Heart right ventricle (tissue), 16 donors: ENCODE results near the gene GLYR1. TPM values are rescaled to one million over a fixed set of nuclear protein-coding genes. Genes with fewer than 3 reads are reported as not detected.

Experiments
- ATAC-seq, 8 donors: fragments of 200-7000 bp; cut with Tn5 transposase; one replicate each; pipeline ENCODE4 v1.9.1; 2020; ENCODE audit warnings: mild to moderate bottlenecking in 8 of 8, moderate library complexity in 8 of 8, moderate number of reproducible peaks in 1 of 8
- DNase-seq, 2 donors: peaks; one replicate each; pipeline ENCODE4 v3.0.0-alpha.2; 2020
- H3K27ac ChIP-seq, 10 donors: fragments of 200-600 bp; sonication (generic) in 2 of 10; one replicate each; pipeline versions ENCODE4 v1.5.0 to v1.8.0; 2020 to 2022; ENCODE audit warnings: mild to moderate bottlenecking in 3 of 10
- H3K27me3 ChIP-seq, 7 donors: fragments of 200-600 bp; one replicate each; pipeline ENCODE4 v1.8.0; 2021 to 2022; ENCODE audit warnings: mild to moderate bottlenecking in 2 of 7
- H3K36me3 ChIP-seq, 9 donors: fragments of 200-600 bp; sonication (generic) in 1 of 9; one replicate each; pipeline versions ENCODE4 v1.5.0 to v1.8.0; 2020 to 2022; ENCODE audit warnings: mild to moderate bottlenecking in 2 of 9
- H3K4me1 ChIP-seq, 9 donors: fragments of 200-600 bp; sonication (generic) in 1 of 9; one replicate each; pipeline versions ENCODE4 v1.5.0 to v1.8.0; 2020 to 2022; ENCODE audit warnings: mild to moderate bottlenecking in 4 of 9
- H3K4me3 ChIP-seq, 10 donors: fragments of 200-600 bp; sonication (generic) in 2 of 10; one replicate each; pipeline versions ENCODE4 v1.5.0 to v1.8.0; 2020 to 2022; ENCODE audit warnings: mild to moderate bottlenecking in 7 of 10, moderate library complexity in 2 of 10
- H3K9me3 ChIP-seq, 11 donors: fragments of 200-600 bp in 10 of 11; sonication (generic) in 2 of 11; one replicate each; pipeline versions ENCODE4 v1.5.0 to v1.8.0; 2013 to 2022; ENCODE audit warnings: mild to moderate bottlenecking in 2 of 11, control low read depth in 1 of 11, moderate library complexity in 1 of 11
- WGBS, 2 donors: extraction: QIAGEN DNeasy Blood & Tissue Kit; methylation state at CpG; one replicate each; pipeline ENCODE4 v1.1.7; 2013; ENCODE audit warnings: inconsistent platforms in 1 of 2; 5-methylcytosine and 5-hydroxymethylcytosine counted together
- intact Hi-C, 10 donors: fragments of 100-400 bp; cut with DNase I; formaldehyde crosslinking; loops; one replicate each; pipeline versions ENCODE4 v1.11.1 to v1.14.2; 2022
- polyA plus RNA-seq, 2 donors: library from polyadenylated mRNA; stranded (reverse); fragments of 200-250 nt; gene quantifications; one replicate each; pipeline ENCODE4 v1.2.3, GENCODE V29; 2013
- total RNA-seq, 10 donors: library from RNA; stranded (reverse); fragmentation: NEBNext Ultra II Directional in 3 of 10; extraction: Animal tissue kit (Norgen Biotek cat#: 25700) in 3 of 10; gene quantifications; one replicate each; pipeline versions ENCODE4 v1.2.1 to v1.2.4, GENCODE V29; 2021 to 2023
- TF ChIP-seq, protein P1 (sequence below), 9 donors: fragments of 200-600 bp; sonication (generic) in 2 of 9; IDR thresholded peaks; one replicate each; pipeline versions ENCODE4 v1.5.0 to v1.8.0; 2021 to 2022; ENCODE audit warnings: antibody characterized with exemption in 9 of 9, mild to moderate bottlenecking in 5 of 9, moderate library complexity in 1 of 9
- donor health status: Arrhythmogenic right ventricular cardiomyopathy.
- donor health status: ischemic (EF 13 %, LVEDD 7.1; RV severe dilation, severe dysfunction).
- donor health status: healthy with polysubstance abuse.
- donor health status: DM: no; HTN: yes; CAD: no.
- donor health status: DM: no; HTN: no; CAD: no.
- donor health status: ischemic (EF 25% LVEDD 6.9; RV normal size, moderate dysfunction).
- donor health status: ischemic (EF 25% LVEDD 5.7; RV mildly dilated, moderate dysfunction).
- donor health status: healthy.
- donor health status: DM: yes; HTN: yes; CAD: no.
- donor health status: Ischemic cardiomyopathy.
- donor health status: ischemic (EF 35%, LVEDD 5.7; RV mildly dilated, moderate dysfunction).
- donor health status: nonischemic (EF 11% LVEDD 7.7; RV severe dilation, severe dysfunction).
- donor health status: DM: yes; HTN: yes; CAD: no.
- donor health status: PGD.
- donor health status: ischemic (EF 29% LVEDD 5.4; RV normal size, mild dysfunction).
- donor health status: nonischemic (EF 23%, LVEDD 6.1; RV moderate dilation, normal function).

GLYR1 gene
- total and polyA plus RNA-seq, 12 donors, result 36.5 to 105 (median 73.3) TPM

DNA sequence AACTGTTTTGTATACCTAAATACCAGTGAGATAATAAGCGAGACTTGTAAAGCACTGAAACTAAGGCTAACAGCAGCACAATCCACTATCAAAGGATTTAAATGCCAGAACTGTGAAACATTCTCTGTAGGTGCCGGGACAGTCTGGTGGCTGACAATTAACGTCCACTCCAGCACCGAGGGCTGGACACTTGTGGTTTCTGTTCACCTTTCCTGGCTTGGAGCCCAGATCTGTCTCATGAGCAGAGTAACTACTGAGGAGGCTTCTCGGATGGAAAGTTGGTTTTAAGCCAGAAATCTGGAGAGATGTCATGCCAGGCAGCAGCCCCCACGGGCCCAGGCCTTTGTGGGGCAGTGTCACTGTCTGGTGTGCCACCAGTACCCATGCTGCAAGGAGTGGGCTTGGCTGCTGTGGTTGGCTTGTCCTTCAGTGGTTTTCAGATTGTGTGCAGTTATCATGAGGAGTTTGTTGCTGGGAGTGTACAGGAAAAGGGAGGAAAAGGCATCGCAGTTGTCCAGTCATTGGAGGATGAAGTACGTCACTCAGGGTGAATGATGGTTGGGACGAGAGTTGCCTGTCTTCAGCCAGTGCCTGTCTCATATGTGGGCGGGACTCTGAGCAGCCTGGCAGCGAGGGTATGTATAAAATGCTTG, 35.7 kb upstream of the GLYR1 start:
- 47 to 59% methylated on average over 11 of the region's 11 CpGs for WGBS, 2 donors
- DNase-seq, result peak in 1 of 2 donors; percentile 57

DNA sequence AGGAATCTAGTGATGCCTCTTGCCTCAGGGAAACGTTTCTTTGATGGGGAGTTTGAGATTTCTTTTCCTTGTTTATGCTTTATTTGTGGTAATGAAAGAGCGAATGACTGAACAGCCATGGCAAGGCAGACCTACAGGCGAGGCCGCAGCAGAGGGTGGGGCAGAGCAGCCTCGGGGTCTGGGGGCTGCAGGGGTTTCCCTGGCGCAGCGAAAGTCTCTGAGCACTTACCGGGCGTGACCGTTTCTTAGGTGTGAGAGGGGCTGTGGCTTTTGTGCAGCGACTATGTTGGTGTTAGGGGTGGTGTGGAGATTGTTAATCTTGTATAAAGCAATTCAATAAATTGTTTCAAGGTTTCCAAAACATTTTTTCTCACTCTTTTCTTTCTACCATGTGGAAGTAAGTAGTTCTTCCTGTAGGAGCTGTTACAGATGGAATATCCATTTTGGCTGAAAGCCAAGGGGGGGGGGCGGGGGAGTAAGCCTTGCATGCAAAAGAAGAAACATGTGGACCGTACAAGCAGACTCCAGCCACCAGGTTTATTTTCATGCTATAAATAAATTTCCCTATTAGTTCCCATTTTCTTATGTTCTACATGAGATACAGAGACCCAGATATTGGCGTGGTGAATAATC, 35.0 kb upstream of the GLYR1 start:
- Histone ChIP-seq H3K4me1 (peaks cover 0 to 25% (median 12%) of the 10 kb centered on the region in 9 donors), H3K27ac (peak overlapping the region in 5 of 10 donors; percentile 15 to 60 (median 41)), H3K27me3 (no peaks in the 10 kb centered on the region), H3K4me3 (no peak overlapping the region), H3K9me3 (no peaks in the 10 kb centered on the region), H3K36me3 (peaks cover 13 to 100% (median 74%) of the 10 kb centered on the region in 9 donors)
- WGBS, 2 donors, result 63 to 68% methylated on average over 14 of the region's 14 CpGs
- TF ChIP-seq, protein P1, sequence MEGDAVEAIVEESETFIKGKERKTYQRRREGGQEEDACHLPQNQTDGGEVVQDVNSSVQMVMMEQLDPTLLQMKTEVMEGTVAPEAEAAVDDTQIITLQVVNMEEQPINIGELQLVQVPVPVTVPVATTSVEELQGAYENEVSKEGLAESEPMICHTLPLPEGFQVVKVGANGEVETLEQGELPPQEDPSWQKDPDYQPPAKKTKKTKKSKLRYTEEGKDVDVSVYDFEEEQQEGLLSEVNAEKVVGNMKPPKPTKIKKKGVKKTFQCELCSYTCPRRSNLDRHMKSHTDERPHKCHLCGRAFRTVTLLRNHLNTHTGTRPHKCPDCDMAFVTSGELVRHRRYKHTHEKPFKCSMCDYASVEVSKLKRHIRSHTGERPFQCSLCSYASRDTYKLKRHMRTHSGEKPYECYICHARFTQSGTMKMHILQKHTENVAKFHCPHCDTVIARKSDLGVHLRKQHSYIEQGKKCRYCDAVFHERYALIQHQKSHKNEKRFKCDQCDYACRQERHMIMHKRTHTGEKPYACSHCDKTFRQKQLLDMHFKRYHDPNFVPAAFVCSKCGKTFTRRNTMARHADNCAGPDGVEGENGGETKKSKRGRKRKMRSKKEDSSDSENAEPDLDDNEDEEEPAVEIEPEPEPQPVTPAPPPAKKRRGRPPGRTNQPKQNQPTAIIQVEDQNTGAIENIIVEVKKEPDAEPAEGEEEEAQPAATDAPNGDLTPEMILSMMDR (IDR thresholded peaks at IDR 0.05), result no peak
- peak in 1 of 2 donors; percentile 27 for DNase-seq
- intact Hi-C loops, result loop anchor here in 1 of 10 donors (10.0 kb wide), 1 partner anchor 63 kb away; no protein-coding TSS in a partner anchor
- ATAC-seq, result peak in 1 of 8 donors; percentile 31

More for the DNA sequence above, 35.7 kb upstream of the GLYR1 start:
- no peaks in the 10 kb centered on the region for H3K27me3 ChIP-seq
- ATAC-seq, result peak; percentile 29 to 86 (median 73)
- H3K27ac ChIP-seq, result peak overlapping the region in 6 of 10 donors; percentile 15 to 60 (median 38)
- peaks cover 9 to 100% (median 73%) of the 10 kb centered on the region in 9 donors for H3K36me3 ChIP-seq
- no peaks in the 10 kb centered on the region for H3K9me3 ChIP-seq
- TF ChIP-seq, protein P1 (IDR thresholded peaks at IDR 0.05), result no peak
- H3K4me3 ChIP-seq, result no peak overlapping the region
- peaks cover 0 to 25% (median 12%) of the 10 kb centered on the region in 9 donors for H3K4me1 ChIP-seq
- intact Hi-C loops, result loop anchor here in 1 of 10 donors (10.0 kb wide), 1 partner anchor 62 kb away; no protein-coding TSS in a partner anchor

DNA sequence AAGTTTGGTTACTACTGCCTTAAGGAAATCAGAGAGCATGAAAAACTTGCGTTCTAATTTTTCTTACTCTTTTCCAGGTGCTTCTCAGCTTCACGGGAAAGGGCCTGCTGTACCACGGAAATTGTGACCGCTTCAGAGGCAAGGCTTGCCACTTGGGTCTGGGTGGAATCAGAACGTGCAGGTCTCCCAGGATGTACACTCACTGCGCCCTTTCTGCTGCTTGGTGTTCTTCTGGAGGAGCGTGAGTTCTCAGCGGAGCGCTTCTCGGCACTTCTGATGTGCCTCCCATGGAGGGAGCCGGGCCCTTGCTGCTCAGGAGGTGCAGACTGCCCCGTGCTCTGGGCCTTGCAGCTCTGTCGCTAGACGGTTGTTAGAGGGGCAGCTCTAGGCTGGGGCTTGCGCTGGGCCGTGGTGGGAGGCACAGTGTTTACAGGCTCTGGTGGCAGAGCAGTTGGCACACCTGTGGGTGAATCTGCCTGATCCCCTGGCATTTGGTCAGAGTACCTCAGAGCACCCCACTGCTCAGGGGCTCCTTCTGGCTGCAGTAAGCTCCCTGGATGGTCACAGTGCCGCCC, 33.0 kb upstream of the GLYR1 start:
- ATAC-seq (no peak), DNase-seq (no peak)
- Histone ChIP-seq H3K27ac (no peak overlapping the region), H3K4me3 (no peak overlapping the region), H3K4me1 (peaks cover 0 to 25% (median 12%) of the 10 kb centered on the region in 9 donors), H3K27me3 (no peaks in the 10 kb centered on the region), H3K9me3 (no peaks in the 10 kb centered on the region), H3K36me3 (peaks cover 13 to 100% (median 74%) of the 10 kb centered on the region in 9 donors)
- intact Hi-C loops, result loop anchor here in 1 of 10 donors (10.0 kb wide), 1 partner anchor 65 kb away; no protein-coding TSS in a partner anchor
- 96% methylated on average over 17 of the region's 17 CpGs for WGBS, 2 donors
- TF ChIP-seq, protein P1 (IDR thresholded peaks at IDR 0.05), result no peak

GRCh38 chr16:4879049-4879448, 32.0 kb upstream of the GLYR1 start:
- intact Hi-C loops, result no loop called here
- no peak overlapping the region for H3K4me3 ChIP-seq
- H3K4me1 ChIP-seq, result peaks cover 0 to 25% (median 12%) of the 10 kb centered on the region in 9 donors
- TF ChIP-seq, protein P1 (IDR thresholded peaks at IDR 0.05), result no peak
- no peak overlapping the region for H3K27ac ChIP-seq
- H3K27me3 ChIP-seq, result no peaks in the 10 kb centered on the region
- peaks cover 11 to 100% (median 76%) of the 10 kb centered on the region in 9 donors for H3K36me3 ChIP-seq
- 78 to 80% methylated on average over 4 of the region's 4 CpGs for WGBS, 2 donors
- ATAC-seq (no peak), DNase-seq (no peak)
- no peaks in the 10 kb centered on the region for H3K9me3 ChIP-seq
